Measurements from ENCODE around the gene REV1.

DNA sequence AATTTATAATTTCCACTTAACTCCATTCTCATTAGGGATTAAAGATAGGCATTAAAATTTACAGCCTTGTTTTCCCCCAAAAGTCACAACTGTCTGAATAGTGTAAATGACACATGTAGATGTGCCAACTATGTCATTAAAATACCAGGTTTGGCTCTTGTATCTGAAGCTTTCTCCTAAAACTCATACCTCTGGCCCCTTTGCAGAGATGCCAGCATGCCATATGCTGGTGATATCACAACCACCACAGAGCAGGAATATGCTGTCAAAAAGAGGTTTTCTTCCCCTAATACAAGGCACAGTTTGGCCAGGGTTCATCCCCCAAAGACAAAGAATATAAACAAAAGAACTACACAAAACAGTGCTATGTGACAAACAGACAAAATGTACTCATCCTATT, 65.4 kb downstream of the REV1 start:
- TF ChIP-seq POLR2A (IDR thresholded peaks at IDR 0.05) = no peak
- TF ChIP-seq, protein P1, sequence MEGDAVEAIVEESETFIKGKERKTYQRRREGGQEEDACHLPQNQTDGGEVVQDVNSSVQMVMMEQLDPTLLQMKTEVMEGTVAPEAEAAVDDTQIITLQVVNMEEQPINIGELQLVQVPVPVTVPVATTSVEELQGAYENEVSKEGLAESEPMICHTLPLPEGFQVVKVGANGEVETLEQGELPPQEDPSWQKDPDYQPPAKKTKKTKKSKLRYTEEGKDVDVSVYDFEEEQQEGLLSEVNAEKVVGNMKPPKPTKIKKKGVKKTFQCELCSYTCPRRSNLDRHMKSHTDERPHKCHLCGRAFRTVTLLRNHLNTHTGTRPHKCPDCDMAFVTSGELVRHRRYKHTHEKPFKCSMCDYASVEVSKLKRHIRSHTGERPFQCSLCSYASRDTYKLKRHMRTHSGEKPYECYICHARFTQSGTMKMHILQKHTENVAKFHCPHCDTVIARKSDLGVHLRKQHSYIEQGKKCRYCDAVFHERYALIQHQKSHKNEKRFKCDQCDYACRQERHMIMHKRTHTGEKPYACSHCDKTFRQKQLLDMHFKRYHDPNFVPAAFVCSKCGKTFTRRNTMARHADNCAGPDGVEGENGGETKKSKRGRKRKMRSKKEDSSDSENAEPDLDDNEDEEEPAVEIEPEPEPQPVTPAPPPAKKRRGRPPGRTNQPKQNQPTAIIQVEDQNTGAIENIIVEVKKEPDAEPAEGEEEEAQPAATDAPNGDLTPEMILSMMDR (IDR thresholded peaks at IDR 0.05) = no peak
